ENCODE results near the gene HSF5. TPM values are rescaled to one million over a fixed set of nuclear protein-coding genes. Genes with fewer than 3 reads are reported as not detected.

The HSF5 gene
- total and polyA plus RNA-seq, 2 of the 13 experiments (the other 11 are each of a cell fraction or from before 2014, with no cell fraction given) = not detected

- TF ChIP-seq TRIM22 (IDR thresholded peaks at IDR 0.05) (no peak), SNAPC5 (CRISPR knock-in tag; IDR thresholded peaks at IDR 0.05; ENCODE audit: borderline replicate concordance) (no peak), TEF (CRISPR knock-in tag; IDR thresholded peaks at IDR 0.05) (no peak), JUNB (CRISPR knock-in tag; IDR thresholded peaks at IDR 0.05; ENCODE audit: borderline replicate concordance) (no peak), ZNF407 (CRISPR knock-in tag; IDR thresholded peaks at IDR 0.05; ENCODE audit: not compliant biosample characterization) (no peak), TGIF2 (CRISPR knock-in tag; IDR thresholded peaks at IDR 0.05) (peak; percentile 80; the same call in 1 of the 2 replicates), IRX3 (CRISPR knock-in tag; IDR thresholded peaks at IDR 0.05; ENCODE audit: borderline replicate concordance, low read depth) (no peak), RNF2 (conservative IDR thresholded peaks at IDR 0.05; ENCODE audit: low read depth) (no peak), GRHL1 (CRISPR knock-in tag; conservative IDR thresholded peaks at IDR 0.05) (no peak), GABPA (IDR thresholded peaks at IDR 0.05; ENCODE audit: low read depth, low read length) (no peak), GABPA (CRISPR knock-in tag; IDR thresholded peaks at IDR 0.05; ENCODE audit: low read depth) (no peak), ZNF367 (CRISPR knock-in tag; IDR thresholded peaks at IDR 0.05; ENCODE audit: borderline replicate concordance) (no peak), ZBTB49 (CRISPR knock-in tag; IDR thresholded peaks at IDR 0.05; ENCODE audit: borderline replicate concordance) (no peak), MBD4 (IDR thresholded peaks at IDR 0.05; ENCODE audit: borderline replicate concordance, low read length) (no peak)
These were observed 26.0 kb upstream of the HSF5 start, which contains the start of gene MTMR4 (continued) for GRCh38 chr17:58513965-58514769.

All from HepG2 (cell line).